Measurements from ENCODE around the gene CFDP1.

The CFDP1 gene

GRCh38 chr16:75309156-75309555 is 124.1 kb downstream of the CFDP1 start:
- TF ChIP-seq CTCF (IDR thresholded peaks at IDR 0.05; ENCODE audit: insufficient read depth, low read depth, low read length, missing control alignments) = no peak
- DNase-seq (ENCODE audit: low read depth) = no peak

GRCh38 chr16:75308011-75308410 is 125.3 kb downstream of the CFDP1 start:
- TF ChIP-seq CTCF (IDR thresholded peaks at IDR 0.05; ENCODE audit: insufficient read depth, low read depth, low read length, missing control alignments) = no peak
- no peak overlapping the region for H3K4me3 ChIP-seq (ENCODE audit: low read depth, low read length)
- no peak for DNase-seq (ENCODE audit: low read depth)

More at GRCh38 chr16:75309156-75309555, 124.1 kb downstream of the CFDP1 start:
- no peak overlapping the region for H3K4me3 ChIP-seq (ENCODE audit: low read depth, low read length)

- no peak overlapping the region for H3K4me3 ChIP-seq (ENCODE audit: low read depth, low read length)
- no peak for DNase-seq (ENCODE audit: low read depth)
- TF ChIP-seq CTCF (IDR thresholded peaks at IDR 0.05; ENCODE audit: insufficient read depth, low read depth, low read length, missing control alignments) = no peak
Measured at GRCh38 chr16:75307506-75307905, 125.8 kb downstream of the CFDP1 start.

- no peak for DNase-seq (ENCODE audit: low read depth)
- no peak for TF ChIP-seq CTCF (IDR thresholded peaks at IDR 0.05; ENCODE audit: insufficient read depth, low read depth, low read length, missing control alignments)
- no peak overlapping the region for H3K4me3 ChIP-seq (ENCODE audit: low read depth, low read length)
Measured at GRCh38 chr16:75306099-75306762, 127.1 kb downstream of the CFDP1 start.

GRCh38 chr16:75305364-75306098 is 127.8 kb downstream of the CFDP1 start:
- DNase-seq (ENCODE audit: low read depth) = peak; percentile 72
- no peak overlapping the region for H3K4me3 ChIP-seq (ENCODE audit: low read depth, low read length)
- no peak for TF ChIP-seq CTCF (IDR thresholded peaks at IDR 0.05; ENCODE audit: insufficient read depth, low read depth, low read length, missing control alignments)

- no peak for TF ChIP-seq CTCF (IDR thresholded peaks at IDR 0.05; ENCODE audit: insufficient read depth, low read depth, low read length, missing control alignments)
- no peak for DNase-seq (ENCODE audit: low read depth)
- H3K4me3 ChIP-seq (ENCODE audit: low read depth, low read length) = no peak overlapping the region
Measured at GRCh38 chr16:75304521-75305363, 128.6 kb downstream of the CFDP1 start.
